NCI-H510A treated with DMSO at 0.1 percent for 48 hours (cell line): ENCODE data around the gene RBM33.

Experiments used
- DNase-seq: peaks from one replicate; lab custom pipeline; 2025; lab: John Stamatoyannopoulos, UW

Gene RBM33

DNA sequence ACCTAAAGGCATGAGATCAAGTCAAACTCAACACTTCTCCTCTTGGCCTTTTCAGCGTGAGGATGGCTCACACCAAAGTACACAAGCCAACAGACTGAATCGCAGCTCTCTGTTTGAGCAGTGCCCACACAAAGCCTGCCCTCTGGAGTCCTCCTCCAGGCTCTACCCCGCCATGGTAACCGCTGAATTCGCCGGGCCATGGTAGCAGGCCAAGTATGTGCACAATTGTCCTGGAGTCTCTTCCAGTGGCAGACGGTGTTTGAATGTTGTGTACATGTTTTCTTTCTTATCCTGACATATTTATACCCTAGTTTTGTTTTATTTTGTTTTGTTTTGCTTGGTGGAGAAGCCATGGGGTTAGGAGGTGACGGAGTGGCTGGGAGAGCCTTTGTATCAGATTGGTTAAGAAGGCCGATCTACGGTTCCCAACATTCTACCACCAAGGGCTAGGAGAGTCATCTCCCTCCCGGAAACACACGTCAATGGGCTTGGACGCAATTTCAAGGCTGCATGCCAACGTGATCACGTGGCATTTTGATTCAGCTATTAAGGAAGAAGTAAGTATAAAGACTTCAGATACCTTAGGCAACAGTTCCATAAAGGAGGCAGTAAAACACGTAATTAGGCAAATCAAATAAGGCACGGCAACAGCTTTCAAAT lies 179.9 kb downstream of the RBM33 start:
- no peak for DNase-seq

GRCh38 chr7:155825336-155825735 lies 180.9 kb downstream of the RBM33 start:
- no peak for DNase-seq

DNA sequence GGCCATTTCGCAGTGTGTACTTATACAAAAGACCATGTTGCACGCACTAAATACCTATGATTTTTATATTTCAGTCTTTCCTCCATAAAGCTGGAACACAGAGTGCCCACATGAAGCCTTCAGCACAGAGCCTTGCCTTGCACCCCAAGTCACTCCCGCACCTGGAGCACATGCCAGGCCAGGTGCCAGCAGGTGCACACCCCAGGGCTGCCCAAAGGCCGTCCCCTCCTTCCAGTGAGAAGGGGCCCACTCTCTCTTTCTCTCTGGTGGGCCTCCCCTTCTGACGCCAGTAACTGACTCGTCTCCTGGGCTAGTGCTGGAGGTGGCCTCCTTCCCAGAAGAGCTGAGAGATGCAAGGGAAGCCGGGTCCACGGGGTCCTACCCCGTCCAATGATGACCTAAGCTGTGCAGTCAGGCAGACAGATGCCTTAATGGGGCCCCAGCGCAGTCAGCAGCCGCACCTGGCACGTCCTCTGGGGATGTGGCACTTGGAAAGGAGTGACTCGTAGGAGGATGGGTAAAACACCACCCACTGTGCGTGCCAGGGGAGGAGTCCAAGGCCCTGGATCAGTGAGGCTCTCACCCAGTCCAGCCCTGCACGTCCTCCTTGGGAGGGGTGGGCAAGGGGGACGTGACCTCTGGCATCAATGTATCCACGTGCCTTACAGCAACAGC lies 185.5 kb downstream of the RBM33 start:
- no peak for DNase-seq
